Naive thymus-derived CD4-positive, alpha-beta T cell (primary cell): Measurements from ENCODE around the gene FBXW7. TPM values are rescaled to one million over a fixed set of nuclear protein-coding genes. Genes with fewer than 3 reads are reported as not detected.

Source experiments
- ATAC-seq: fragments of 150-1000 bp; cut with Tn5 transposase; 2 replicates; pipeline ENCODE4 v1.10.0; 2021; ENCODE audit warnings: mild to moderate bottlenecking, moderate library complexity
- CTCF ChIA-PET: fragments of 350-600 bp; sonication (Branson Sonifier 250); formaldehyde crosslinking; loops from one replicate; lab custom pipeline; 2021; ENCODE audit warnings: antibody characterized with exemption; lab: Charles Lee
- POLR2A ChIA-PET: fragments of 350-600 bp; sonication (Branson Sonifier 250); formaldehyde crosslinking; loops from one replicate; lab custom pipeline; 2021; ENCODE audit warnings: antibody characterized with exemption, inconsistent platforms; lab: Charles Lee
- DNase-seq, 9 donors: peaks; one replicate each; pipeline versions ENCODE4 v3.0.0 to v3.0.0-alpha.2; 2020 to 2022; ENCODE audit warnings: mixed read lengths in 1 of 9
- H3K27ac ChIP-seq: one replicate; pipeline ENCODE4 v1.7.0; 2013; ENCODE audit warnings: mild to moderate bottlenecking, low read depth, low read length, moderate library complexity
- H3K27me3 ChIP-seq, 2 donors: one replicate each; pipeline ENCODE4 v1.7.0; 2013; ENCODE audit warnings: low read length in 2 of 2, mild to moderate bottlenecking in 2 of 2, moderate library complexity in 2 of 2; ENCODE audit not compliant: control insufficient read depth in 2 of 2, insufficient read depth in 2 of 2
- H3K36me3 ChIP-seq, 3 experiments: 1 replicate in 2 of 3; 2 replicates in 1 of 3; pipeline ENCODE4 v1.7.0; 2013; ENCODE audit warnings: low read length in 3 of 3, mild to moderate bottlenecking in 3 of 3, moderate library complexity in 1 of 3; ENCODE audit not compliant: insufficient read depth in 3 of 3, control insufficient read depth in 2 of 3
- H3K4me1 ChIP-seq, 2 donors: one replicate each; pipeline ENCODE4 v1.7.0; 2013; ENCODE audit warnings: low read length in 2 of 2, mild to moderate bottlenecking in 2 of 2, moderate library complexity in 1 of 2; ENCODE audit not compliant: control insufficient read depth in 2 of 2, insufficient read depth in 2 of 2
- H3K4me3 ChIP-seq: 2 replicates; pipeline ENCODE4 v1.7.0; 2013; ENCODE audit warnings: mild to moderate bottlenecking, low read length
- H3K9me3 ChIP-seq, 3 experiments: 1 replicate in 2 of 3; 2 replicates in 1 of 3; pipeline ENCODE4 v1.7.0; 2013; ENCODE audit warnings: low read length in 3 of 3; ENCODE audit not compliant: control insufficient read depth in 2 of 3
- H3K27ac Mint-ChIP-seq, 9 donors: one replicate each; pipeline ENCODE4 v1.8.0; 2020 to 2022; ENCODE audit warnings: mixed read lengths in 9 of 9, mild to moderate bottlenecking in 8 of 9, moderate library complexity in 5 of 9, inconsistent platforms in 2 of 9
- H3K27me3 Mint-ChIP-seq, 5 donors: one replicate each; pipeline ENCODE4 v1.8.0; 2021 to 2022; ENCODE audit warnings: mixed read lengths in 5 of 5, mild to moderate bottlenecking in 1 of 5
- H3K36me3 Mint-ChIP-seq, 5 donors: one replicate each; pipeline ENCODE4 v1.8.0; 2020 to 2022; ENCODE audit warnings: mixed read lengths in 5 of 5, mild to moderate bottlenecking in 3 of 5, inconsistent platforms in 1 of 5
- H3K4me1 Mint-ChIP-seq, 7 donors: one replicate each; pipeline ENCODE4 v1.8.0; 2020 to 2022; ENCODE audit warnings: mixed read lengths in 7 of 7, mild to moderate bottlenecking in 3 of 7, inconsistent platforms in 1 of 7
- H3K4me3 Mint-ChIP-seq, 10 donors: one replicate each; pipeline ENCODE4 v1.8.0; 2020 to 2022; ENCODE audit warnings: mild to moderate bottlenecking in 10 of 10, mixed read lengths in 10 of 10, moderate library complexity in 6 of 10, inconsistent platforms in 2 of 10
- H3K9me3 Mint-ChIP-seq, 11 donors: one replicate each; pipeline ENCODE4 v1.8.0; 2020 to 2022; ENCODE audit warnings: mixed read lengths in 11 of 11, mild to moderate bottlenecking in 4 of 11, inconsistent platforms in 1 of 11, moderate library complexity in 1 of 11
- intact Hi-C, 2 donors: fragments of 100-400 bp; cut with micrococcal nuclease; formaldehyde crosslinking; loops; one replicate each; pipeline ENCODE4 v1.15.1; 2023
- polyA plus RNA-seq, 2 donors: library from polyadenylated mRNA; unstranded; fragments of 300-500 nt; fragmentation: Illumina TruSeq; gene quantifications; one replicate each; pipeline ENCODE4 v1.2.3, GENCODE V29; 2021
- total RNA-seq, 6 experiments: library from RNA in 5 of 6; stranded (reverse) in 5 of 6; gene quantifications; 1 replicate in 5 of 6; 2 replicates in 1 of 6; pipeline ENCODE4 v1.2.3 and lab custom pipeline; 2021 to 2026

The FBXW7 gene
- total and polyA plus RNA-seq, 7 experiments from 2014 or later = 40.4 to 139 (median 114) TPM

DNA sequence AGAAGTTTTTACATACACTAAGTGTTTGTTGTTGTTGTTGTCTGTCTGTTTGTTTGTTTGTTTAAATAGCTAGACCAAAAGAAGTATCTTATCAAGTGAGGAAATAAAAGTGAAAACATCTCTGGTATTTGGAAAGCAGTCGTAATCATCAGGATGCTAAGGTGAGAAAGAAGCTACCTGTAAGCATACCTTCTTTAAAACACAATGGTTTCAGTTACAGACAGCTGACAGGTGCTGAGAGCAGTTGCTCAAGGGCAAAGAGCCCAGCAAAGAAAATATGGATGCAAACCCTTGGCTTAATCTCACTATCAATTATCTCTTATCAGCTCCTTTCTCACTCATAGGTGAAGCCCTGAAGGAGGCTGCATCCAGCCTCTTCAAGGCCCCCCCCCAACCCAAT lies 42.8 kb upstream of the FBXW7 start:
- ATAC-seq (no peak), DNase-seq (no peak)
- H3K4me3 Mint-ChIP-seq = no peak overlapping the region
- H3K4me1 Mint-ChIP-seq = peaks cover 0 to 4% (median 0%) of the 10 kb centered on the region in 7 donors
- POLR2A ChIA-PET = interaction anchor here (1.9 kb wide), 1 partner anchor 42 kb away, joined by 6 read pairs; no protein-coding TSS in a partner anchor
- no peak overlapping the region for H3K27ac Mint-ChIP-seq
- CTCF ChIA-PET = interaction anchor here (0.5 to 0.6 kb wide), 2 partner anchors 53 to 784 kb away, joined by 3 to 5 read pairs; no protein-coding TSS in a partner anchor
- no peaks in the 10 kb centered on the region for H3K36me3 Mint-ChIP-seq
- Histone ChIP-seq H3K36me3 (no peaks in the 10 kb centered on the region), H3K27ac (no peak overlapping the region), H3K4me3 (no peak overlapping the region), H3K9me3 (no peaks in the 10 kb centered on the region), H3K27me3 (no peaks in the 10 kb centered on the region), H3K4me1 (no peaks in the 10 kb centered on the region)
- intact Hi-C loops = no loop called here
- peaks cover 0 to 31% (median 0%) of the 10 kb centered on the region in 5 donors for H3K27me3 Mint-ChIP-seq
- H3K9me3 Mint-ChIP-seq = peaks cover 0 to 5% (median 0%) of the 10 kb centered on the region in 11 donors

DNA sequence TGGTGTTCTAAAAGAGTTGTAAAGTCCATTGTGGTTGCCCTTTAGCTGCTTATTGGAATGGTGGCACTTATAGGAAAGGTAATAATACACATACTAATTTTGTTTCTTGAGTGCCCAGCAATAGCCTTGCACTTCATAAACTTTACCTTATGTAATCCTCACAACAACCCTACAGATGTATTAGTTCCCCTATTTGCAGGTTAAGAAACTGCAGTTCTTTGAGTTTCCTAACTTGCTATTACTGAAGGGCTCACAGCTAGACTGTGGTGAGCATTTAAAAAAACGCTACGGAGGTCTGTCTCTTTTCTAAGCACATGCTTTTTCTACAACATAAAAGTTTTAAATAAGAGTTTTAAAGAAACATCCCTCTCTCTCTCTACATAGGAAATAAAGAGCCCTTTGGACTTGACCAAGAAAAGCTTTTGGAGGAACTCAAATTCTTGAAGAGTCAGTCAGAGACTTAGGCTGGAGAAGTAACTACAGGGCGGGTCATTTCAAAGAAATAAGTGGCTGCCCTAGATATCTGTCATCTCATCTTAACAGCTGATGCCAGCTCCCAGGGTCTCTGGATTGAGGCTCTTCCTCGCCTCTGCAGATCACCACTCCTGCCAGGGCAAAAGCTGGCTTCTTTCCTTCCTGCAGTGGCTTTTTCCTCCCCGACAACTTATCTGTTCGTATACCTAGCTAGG lies 42.0 kb upstream of the FBXW7 start:
- H3K36me3 Mint-ChIP-seq = no peaks in the 10 kb centered on the region
- DNase-seq (no peak), ATAC-seq (peak; percentile 66)
- intact Hi-C loops = no loop called here
- ChIA-PET CTCF (interaction anchor here (0.5 to 0.7 kb wide), 3 partner anchors 10 to 785 kb away, joined by 3 to 5 read pairs (median 3); no protein-coding TSS in a partner anchor), POLR2A (interaction anchor here (1.9 kb wide), 1 partner anchor 41 kb away, joined by 6 read pairs; no protein-coding TSS in a partner anchor)
- H3K36me3 ChIP-seq = no peaks in the 10 kb centered on the region
- H3K27ac Mint-ChIP-seq = no peak overlapping the region
- no peaks in the 10 kb centered on the region for H3K27me3 ChIP-seq
- no peaks in the 10 kb centered on the region for H3K4me1 ChIP-seq
- peaks cover 0 to 3% (median 0%) of the 10 kb centered on the region in 11 donors for H3K9me3 Mint-ChIP-seq
- peaks cover 0 to 8% (median 0%) of the 10 kb centered on the region in 7 donors for H3K4me1 Mint-ChIP-seq
- H3K9me3 ChIP-seq = no peaks in the 10 kb centered on the region
- no peak overlapping the region for H3K4me3 Mint-ChIP-seq
- peaks cover 0 to 32% (median 0%) of the 10 kb centered on the region in 5 donors for H3K27me3 Mint-ChIP-seq
- no peak overlapping the region for H3K27ac ChIP-seq
- H3K4me3 ChIP-seq = no peak overlapping the region

DNA sequence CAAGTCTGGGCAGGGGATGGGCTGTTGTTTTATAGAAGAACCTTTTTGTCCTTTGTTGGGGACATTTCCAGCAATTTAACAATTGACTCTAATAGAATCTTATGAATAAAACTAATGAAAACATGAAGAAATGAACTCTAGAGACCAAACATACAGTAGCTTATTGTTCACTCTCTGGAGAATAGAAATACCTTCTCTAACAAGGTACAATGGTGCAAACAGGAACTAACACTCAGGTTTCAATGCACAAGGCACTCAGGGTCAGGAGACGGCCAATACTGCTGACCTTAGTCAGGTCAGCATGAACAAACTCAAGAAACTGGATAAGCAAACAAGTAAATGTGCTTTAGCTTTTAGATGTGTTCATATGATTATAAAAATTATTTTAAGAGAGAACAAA lies 39.6 kb upstream of the FBXW7 start:
- no peaks in the 10 kb centered on the region for H3K4me1 ChIP-seq
- peaks cover 0 to 4% (median 0%) of the 10 kb centered on the region in 7 donors for H3K4me1 Mint-ChIP-seq
- H3K27me3 Mint-ChIP-seq = peaks cover 0 to 37% (median 0%) of the 10 kb centered on the region in 5 donors
- no peaks in the 10 kb centered on the region for H3K36me3 ChIP-seq
- no peak overlapping the region for H3K27ac ChIP-seq
- no peak overlapping the region for H3K4me3 ChIP-seq
- no peaks in the 10 kb centered on the region for H3K9me3 ChIP-seq
- H3K27ac Mint-ChIP-seq = no peak overlapping the region
- CTCF ChIA-PET = no interaction called here
- H3K36me3 Mint-ChIP-seq = peaks cover 0 to under 1% (median 0%) of the 10 kb centered on the region in 5 donors
- ATAC-seq (no peak), DNase-seq (no peak)
- no peak overlapping the region for H3K4me3 Mint-ChIP-seq
- H3K9me3 Mint-ChIP-seq = peaks cover 0 to 3% (median 0%) of the 10 kb centered on the region in 11 donors
- intact Hi-C loops = no loop called here
- no peaks in the 10 kb centered on the region for H3K27me3 ChIP-seq
- POLR2A ChIA-PET = no interaction called here

DNA sequence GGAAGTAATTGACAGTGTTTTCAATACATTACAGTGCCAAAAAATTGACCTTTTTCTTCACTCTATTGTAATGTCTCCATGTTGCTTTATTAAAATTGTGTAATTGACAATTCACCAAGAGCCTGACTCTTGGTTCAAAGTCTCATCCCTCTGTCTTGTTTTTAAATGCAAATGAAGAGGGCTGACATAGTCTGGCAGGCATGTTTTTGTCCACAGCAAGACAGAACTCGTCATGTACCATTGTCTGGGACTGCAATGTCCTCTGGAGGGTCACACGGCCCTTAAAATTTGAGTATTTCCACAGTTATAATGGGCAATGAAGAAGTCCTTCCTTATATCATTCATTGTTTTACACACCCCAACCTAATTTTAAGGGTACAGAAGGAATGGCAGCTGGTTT lies 38.0 kb upstream of the FBXW7 start:
- Histone ChIP-seq H3K4me3 (no peak overlapping the region), H3K27ac (no peak overlapping the region), H3K36me3 (no peaks in the 10 kb centered on the region), H3K4me1 (no peaks in the 10 kb centered on the region), H3K9me3 (no peaks in the 10 kb centered on the region), H3K27me3 (no peaks in the 10 kb centered on the region)
- H3K4me3 Mint-ChIP-seq = no peak overlapping the region
- POLR2A ChIA-PET = no interaction called here
- no peak overlapping the region for H3K27ac Mint-ChIP-seq
- ATAC-seq (no peak), DNase-seq (no peak)
- H3K9me3 Mint-ChIP-seq = peaks cover 0 to 5% (median 0%) of the 10 kb centered on the region in 11 donors
- CTCF ChIA-PET = no interaction called here
- peaks cover 0 to 4% (median 0%) of the 10 kb centered on the region in 7 donors for H3K4me1 Mint-ChIP-seq
- H3K27me3 Mint-ChIP-seq = peaks cover 0 to 37% (median 0%) of the 10 kb centered on the region in 5 donors
- H3K36me3 Mint-ChIP-seq = peaks cover 0 to 3% (median 0%) of the 10 kb centered on the region in 5 donors
- intact Hi-C loops = loop anchor here in 1 of 2 donors (5.0 kb wide), 1 partner anchor 37 kb away; the partner anchor contains the start of gene FBXW7

DNA sequence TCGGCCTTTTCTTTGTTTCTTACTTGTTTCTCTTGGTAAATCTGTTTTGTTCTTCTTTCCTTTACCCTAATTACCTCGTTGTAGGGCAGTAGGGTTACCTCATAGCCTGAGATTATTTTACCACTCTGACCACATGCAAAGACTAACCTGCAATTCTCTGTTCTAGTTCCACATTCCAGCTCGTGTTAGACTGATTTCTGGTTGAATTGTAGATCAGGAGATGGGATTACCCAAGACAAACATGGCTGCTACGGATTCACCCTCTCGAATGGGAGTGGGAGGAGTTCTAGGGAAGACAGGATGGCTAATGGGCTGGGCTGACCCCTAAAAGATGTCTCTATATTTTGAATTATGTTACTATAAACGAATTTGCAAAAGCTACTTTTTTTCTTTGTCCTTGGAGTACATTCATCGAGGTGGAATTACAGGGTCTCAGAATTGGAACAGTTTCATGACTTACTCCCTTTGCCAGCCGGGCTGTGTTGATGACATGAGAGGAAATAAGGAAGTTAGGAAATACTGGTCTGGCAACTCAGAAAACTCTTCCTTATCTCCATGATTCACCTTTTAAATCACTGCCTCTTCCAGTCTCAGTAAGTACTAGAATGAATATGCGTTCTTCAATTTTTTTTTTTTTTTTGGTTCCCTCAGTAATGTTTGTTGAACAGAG lies 36.7 kb upstream of the FBXW7 start:
- no peak overlapping the region for H3K4me3 ChIP-seq
- intact Hi-C loops = loop anchor here in 1 of 2 donors (5.0 kb wide), 1 partner anchor 35 kb away; the partner anchor contains the start of gene FBXW7
- no peaks in the 10 kb centered on the region for H3K9me3 ChIP-seq
- ChIA-PET POLR2A (interaction anchor here (1.0 kb wide), 1 partner anchor 36 kb away, joined by 3 read pairs; no protein-coding TSS in a partner anchor), CTCF (no interaction called here)
- no peaks in the 10 kb centered on the region for H3K27me3 ChIP-seq
- peaks cover 0 to 3% (median 0%) of the 10 kb centered on the region in 5 donors for H3K36me3 Mint-ChIP-seq
- H3K4me1 Mint-ChIP-seq = peaks cover 0 to 4% (median 0%) of the 10 kb centered on the region in 7 donors
- no peak overlapping the region for H3K4me3 Mint-ChIP-seq
- H3K27ac ChIP-seq = no peak overlapping the region
- DNase-seq (no peak), ATAC-seq (no peak)
- peaks cover 0 to 33% (median 0%) of the 10 kb centered on the region in 5 donors for H3K27me3 Mint-ChIP-seq
- H3K4me1 ChIP-seq = no peaks in the 10 kb centered on the region
- H3K27ac Mint-ChIP-seq = no peak overlapping the region
- peaks cover 0 to 5% (median 0%) of the 10 kb centered on the region in 11 donors for H3K9me3 Mint-ChIP-seq
- no peaks in the 10 kb centered on the region for H3K36me3 ChIP-seq

DNA sequence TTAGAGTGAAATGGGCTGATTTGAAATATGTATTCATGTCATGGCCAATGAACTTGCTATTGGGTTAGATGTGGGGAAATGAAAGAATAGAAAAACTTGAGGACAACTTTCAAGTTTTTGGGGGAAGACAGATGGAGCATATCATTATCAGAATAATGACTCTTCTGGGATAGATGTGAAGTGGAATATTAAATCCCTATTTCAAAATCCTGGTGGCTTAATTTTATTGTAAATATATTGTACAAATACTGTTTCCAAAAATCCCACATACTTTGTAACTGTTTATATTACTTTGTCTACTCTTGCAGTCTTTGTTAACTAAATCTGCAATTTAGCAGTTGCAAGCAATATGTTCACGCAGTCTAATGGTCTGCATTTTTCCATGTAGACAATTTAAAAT lies 35.9 kb upstream of the FBXW7 start:
- ChIA-PET POLR2A (interaction anchor here (1.0 kb wide), 1 partner anchor 35 kb away, joined by 3 read pairs; no protein-coding TSS in a partner anchor), CTCF (no interaction called here)
- no peak overlapping the region for H3K27ac Mint-ChIP-seq
- ATAC-seq (no peak), DNase-seq (no peak)
- intact Hi-C loops = loop anchor here in 1 of 2 donors (5.0 kb wide), 1 partner anchor 34 kb away; the partner anchor contains the start of gene FBXW7
- no peaks in the 10 kb centered on the region for H3K36me3 ChIP-seq
- no peaks in the 10 kb centered on the region for H3K9me3 ChIP-seq
- H3K27ac ChIP-seq = no peak overlapping the region
- peaks cover 0 to 32% (median 0%) of the 10 kb centered on the region in 5 donors for H3K27me3 Mint-ChIP-seq
- no peak overlapping the region for H3K4me3 Mint-ChIP-seq
- H3K9me3 Mint-ChIP-seq = peaks cover 0 to 5% (median 0%) of the 10 kb centered on the region in 11 donors
- peaks cover 0 to 3% (median 0%) of the 10 kb centered on the region in 5 donors for H3K36me3 Mint-ChIP-seq
- H3K4me3 ChIP-seq = no peak overlapping the region
- peaks cover 0 to 4% (median 0%) of the 10 kb centered on the region in 7 donors for H3K4me1 Mint-ChIP-seq
- H3K4me1 ChIP-seq = no peaks in the 10 kb centered on the region
- H3K27me3 ChIP-seq = no peaks in the 10 kb centered on the region
